Astrocyte (in vitro differentiated cells and primary cell): ENCODE results near the gene NHERF2. TPM values are rescaled to one million over a fixed set of nuclear protein-coding genes. Genes with fewer than 3 reads are reported as not detected.

ENCODE experiments used
- DNase-seq: peaks from one replicate; pipeline ENCODE4 v3.0.0-alpha.2; 2010; ENCODE audit warnings: low read depth
- FAIRE-seq: peaks from 2 replicates; lab custom pipeline; 2011; peaks lifted over from hg19 to GRCh38; lab: Jason Lieb, UNC
- H2AFZ ChIP-seq: 2 replicates; pipeline ENCODE4 v1.6.0; 2012; ENCODE audit warnings: low read depth, low read length, inconsistent platforms
- H3K27ac ChIP-seq: 2 replicates; pipeline ENCODE4 v1.5.1; 2011; ENCODE audit warnings: low read depth, low read length, inconsistent platforms
- H3K27me3 ChIP-seq: 2 replicates; pipeline ENCODE4 v1.6.0; 2011; ENCODE audit warnings: low read length, inconsistent platforms; ENCODE audit not compliant: insufficient read depth
- H3K36me3 ChIP-seq: 2 replicates; pipeline ENCODE4 v1.5.1; 2011; ENCODE audit warnings: low read length, inconsistent platforms; ENCODE audit not compliant: insufficient read depth
- H3K4me1 ChIP-seq: 2 replicates; pipeline ENCODE4 v1.5.1; 2011; ENCODE audit warnings: low read length, inconsistent platforms; ENCODE audit not compliant: insufficient read depth
- H3K4me2 ChIP-seq: 2 replicates; pipeline ENCODE4 v1.6.0; 2012; ENCODE audit warnings: low read length, inconsistent platforms
- H3K4me3 ChIP-seq: 2 replicates; pipeline ENCODE4 v1.5.1; 2011; ENCODE audit warnings: low read depth, mild to moderate bottlenecking, low read length, inconsistent platforms; ENCODE audit not compliant: insufficient read depth
- H3K79me2 ChIP-seq: 2 replicates; pipeline ENCODE4 v1.6.0; 2012; ENCODE audit warnings: mild to moderate bottlenecking, low read length, inconsistent platforms; ENCODE audit not compliant: insufficient read depth
- H3K9ac ChIP-seq: 2 replicates; pipeline ENCODE4 v1.6.0; 2012; ENCODE audit warnings: mild to moderate bottlenecking, low read length, inconsistent platforms
- H3K9me3 ChIP-seq: 2 replicates; pipeline ENCODE4 v1.5.1; 2012; ENCODE audit warnings: low read depth, mild to moderate bottlenecking, low read length, inconsistent platforms; ENCODE audit not compliant: insufficient read depth
- H4K20me1 ChIP-seq: 2 replicates; pipeline ENCODE4 v1.6.0; 2012; ENCODE audit warnings: low read length, inconsistent platforms; ENCODE audit not compliant: insufficient read depth
- H3K27ac Mint-ChIP-seq: one replicate; pipeline ENCODE4 v1.8.0; 2021; ENCODE audit warnings: mild to moderate bottlenecking, mixed read lengths; ENCODE audit not compliant: unreplicated experiment
- H3K27me3 Mint-ChIP-seq: one replicate; pipeline ENCODE4 v1.8.0; 2021; ENCODE audit warnings: low read depth, mixed read lengths; ENCODE audit not compliant: unreplicated experiment
- H3K36me3 Mint-ChIP-seq: one replicate; pipeline ENCODE4 v1.8.0; 2021; ENCODE audit warnings: low read depth, mixed read lengths; ENCODE audit not compliant: unreplicated experiment
- H3K4me1 Mint-ChIP-seq: one replicate; pipeline ENCODE4 v1.8.0; 2021; ENCODE audit warnings: low read depth, mixed read lengths; ENCODE audit not compliant: unreplicated experiment
- H3K4me3 Mint-ChIP-seq: one replicate; pipeline ENCODE4 v1.8.0; 2021; ENCODE audit warnings: mild to moderate bottlenecking, moderate library complexity, mixed read lengths; ENCODE audit not compliant: unreplicated experiment
- H3K9me3 Mint-ChIP-seq: one replicate; pipeline ENCODE4 v1.8.0; 2021; ENCODE audit warnings: mild to moderate bottlenecking, mixed read lengths; ENCODE audit not compliant: unreplicated experiment
- CTCF ChIP-seq: IDR thresholded peaks from 2 replicates; pipeline ENCODE4 v1.5.1; 2011; ENCODE audit warnings: low read depth, mild to moderate bottlenecking, inconsistent platforms, low read length, moderate library complexity; ENCODE audit not compliant: insufficient read depth
- EZH2 ChIP-seq: IDR thresholded peaks from 2 replicates; pipeline ENCODE4 v1.6.1; 2012; ENCODE audit warnings: mild to moderate bottlenecking, low read length, inconsistent platforms; ENCODE audit not compliant: insufficient read depth
- total RNA-seq: library from RNA; stranded (reverse); gene quantifications from 2 replicates; pipeline ENCODE4 v1.2.1, GENCODE V29; 2021

The NHERF2 gene
- total RNA-seq, 1 donor from 2014 or later, result 92.5 TPM

GRCh38 chr16:2053211-2053610, 26.5 kb downstream of the NHERF2 start:
- H3K79me2 ChIP-seq, result peaks cover 11% of the 10 kb centered on the region
- no peaks in the 10 kb centered on the region for H3K9me3 ChIP-seq
- DNase-seq (no peak), FAIRE-seq (no peak)
- no peak overlapping the region for H2AFZ ChIP-seq
- H3K27me3 ChIP-seq, result no peaks in the 10 kb centered on the region
- no peak overlapping the region for H3K27ac Mint-ChIP-seq
- H3K4me1 Mint-ChIP-seq, result peaks cover 4% of the 10 kb centered on the region
- no peak overlapping the region for H3K4me2 ChIP-seq
- TF ChIP-seq EZH2 (no peak), CTCF (no peak)
- peaks cover 8% of the 10 kb centered on the region for H3K4me1 ChIP-seq
- no peaks in the 10 kb centered on the region for H3K27me3 Mint-ChIP-seq
- H3K4me3 ChIP-seq, result no peak overlapping the region
- no peaks in the 10 kb centered on the region for H3K9me3 Mint-ChIP-seq
- H3K4me3 Mint-ChIP-seq, result no peak overlapping the region
- H3K9ac ChIP-seq, result no peak overlapping the region
- H3K27ac ChIP-seq, result no peak overlapping the region
- peaks cover 6% of the 10 kb centered on the region for H3K36me3 ChIP-seq
- peaks cover 21% of the 10 kb centered on the region for H4K20me1 ChIP-seq
- peaks cover 15% of the 10 kb centered on the region for H3K36me3 Mint-ChIP-seq

GRCh38 chr16:2053897-2054296, 27.2 kb downstream of the NHERF2 start:
- Mint-ChIP-seq H3K36me3 (peaks cover 15% of the 10 kb centered on the region), H3K9me3 (no peaks in the 10 kb centered on the region)

More at GRCh38 chr16:2053897-2054296, 27.2 kb downstream of the NHERF2 start:
- Histone ChIP-seq H3K27me3 (no peaks in the 10 kb centered on the region), H3K27ac (no peak overlapping the region), H4K20me1 (peaks cover 18% of the 10 kb centered on the region), H3K4me1 (peaks cover 3% of the 10 kb centered on the region), H3K4me3 (no peak overlapping the region), H3K36me3 (peaks cover 6% of the 10 kb centered on the region), H3K4me2 (no peak overlapping the region), H2AFZ (no peak overlapping the region), H3K79me2 (peaks cover 4% of the 10 kb centered on the region), H3K9ac (no peak overlapping the region), H3K9me3 (no peaks in the 10 kb centered on the region)
- no peaks in the 10 kb centered on the region for H3K27me3 Mint-ChIP-seq
- DNase-seq (no peak), FAIRE-seq (no peak)
- no peak overlapping the region for H3K4me3 Mint-ChIP-seq
- H3K27ac Mint-ChIP-seq, result no peak overlapping the region
- H3K4me1 Mint-ChIP-seq, result no peaks in the 10 kb centered on the region
- TF ChIP-seq EZH2 (no peak), CTCF (no peak)
